Measurements from ENCODE around the gene HOXC10. TPM values are rescaled to one million over a fixed set of nuclear protein-coding genes. Genes with fewer than 3 reads are reported as not detected.

Gene HOXC10
- total and polyA plus RNA-seq, 2 experiments from 2014 or later: not detected

GRCh38 chr12:54024581-54025305 lies 39.8 kb downstream of the HOXC10 start:
- Mint-ChIP-seq H3K27me3 (ENCODE audit: insufficient read depth, low read depth, poor library complexity) (peaks cover 100% of the 10 kb centered on the region), H3K36me3 (ENCODE audit: low read depth) (no peaks in the 10 kb centered on the region; the same call in 2 of the 3 replicates), H3K4me1 (peaks cover 24% of the 10 kb centered on the region), H3K4me3 (no peak overlapping the region), H3K27ac (no peak overlapping the region), H3K9me3 (peaks cover 3% of the 10 kb centered on the region; the same call in 2 of the 3 replicates)
- Histone ChIP-seq H3K79me2 (replicated peaks; ENCODE audit: insufficient read depth) (no peaks in the 10 kb centered on the region), H3K9me2 (ENCODE audit: insufficient read depth) (no peaks in the 10 kb centered on the region), H3K4me1 (ENCODE audit: insufficient read depth) (peaks cover 41% of the 10 kb centered on the region), H2AFZ (no peak overlapping the region), H3K27ac (ENCODE audit: low read depth) (no peak overlapping the region), H3K36me3 (ENCODE audit: insufficient read depth) (no peaks in the 10 kb centered on the region; the same call in 1 of the 2 replicates), H3K4me2 (no peak overlapping the region), H3F3A (replicated peaks; ENCODE audit: low read depth) (peaks cover 43% of the 10 kb centered on the region; the same call in 1 of the 2 replicates), H3K27me3 (ENCODE audit: insufficient read depth) (peaks cover 100% of the 10 kb centered on the region), H4K20me1 (replicated peaks; ENCODE audit: insufficient read depth) (peaks cover 57% of the 10 kb centered on the region), H3K4me3 (no peak overlapping the region)
- ATAC-seq (no peak), DNase-seq (ENCODE audit: low spot score) (no peak)
- TF ChIP-seq, protein P1, sequence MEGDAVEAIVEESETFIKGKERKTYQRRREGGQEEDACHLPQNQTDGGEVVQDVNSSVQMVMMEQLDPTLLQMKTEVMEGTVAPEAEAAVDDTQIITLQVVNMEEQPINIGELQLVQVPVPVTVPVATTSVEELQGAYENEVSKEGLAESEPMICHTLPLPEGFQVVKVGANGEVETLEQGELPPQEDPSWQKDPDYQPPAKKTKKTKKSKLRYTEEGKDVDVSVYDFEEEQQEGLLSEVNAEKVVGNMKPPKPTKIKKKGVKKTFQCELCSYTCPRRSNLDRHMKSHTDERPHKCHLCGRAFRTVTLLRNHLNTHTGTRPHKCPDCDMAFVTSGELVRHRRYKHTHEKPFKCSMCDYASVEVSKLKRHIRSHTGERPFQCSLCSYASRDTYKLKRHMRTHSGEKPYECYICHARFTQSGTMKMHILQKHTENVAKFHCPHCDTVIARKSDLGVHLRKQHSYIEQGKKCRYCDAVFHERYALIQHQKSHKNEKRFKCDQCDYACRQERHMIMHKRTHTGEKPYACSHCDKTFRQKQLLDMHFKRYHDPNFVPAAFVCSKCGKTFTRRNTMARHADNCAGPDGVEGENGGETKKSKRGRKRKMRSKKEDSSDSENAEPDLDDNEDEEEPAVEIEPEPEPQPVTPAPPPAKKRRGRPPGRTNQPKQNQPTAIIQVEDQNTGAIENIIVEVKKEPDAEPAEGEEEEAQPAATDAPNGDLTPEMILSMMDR (conservative IDR thresholded peaks at IDR 0.05; ENCODE audit: low read depth in 2 of 2): no peak
- peak; percentile 85 for TF ChIP-seq EZH2 (IDR thresholded peaks at IDR 0.05; ENCODE audit: low read depth, unreplicated experiment)

DNA sequence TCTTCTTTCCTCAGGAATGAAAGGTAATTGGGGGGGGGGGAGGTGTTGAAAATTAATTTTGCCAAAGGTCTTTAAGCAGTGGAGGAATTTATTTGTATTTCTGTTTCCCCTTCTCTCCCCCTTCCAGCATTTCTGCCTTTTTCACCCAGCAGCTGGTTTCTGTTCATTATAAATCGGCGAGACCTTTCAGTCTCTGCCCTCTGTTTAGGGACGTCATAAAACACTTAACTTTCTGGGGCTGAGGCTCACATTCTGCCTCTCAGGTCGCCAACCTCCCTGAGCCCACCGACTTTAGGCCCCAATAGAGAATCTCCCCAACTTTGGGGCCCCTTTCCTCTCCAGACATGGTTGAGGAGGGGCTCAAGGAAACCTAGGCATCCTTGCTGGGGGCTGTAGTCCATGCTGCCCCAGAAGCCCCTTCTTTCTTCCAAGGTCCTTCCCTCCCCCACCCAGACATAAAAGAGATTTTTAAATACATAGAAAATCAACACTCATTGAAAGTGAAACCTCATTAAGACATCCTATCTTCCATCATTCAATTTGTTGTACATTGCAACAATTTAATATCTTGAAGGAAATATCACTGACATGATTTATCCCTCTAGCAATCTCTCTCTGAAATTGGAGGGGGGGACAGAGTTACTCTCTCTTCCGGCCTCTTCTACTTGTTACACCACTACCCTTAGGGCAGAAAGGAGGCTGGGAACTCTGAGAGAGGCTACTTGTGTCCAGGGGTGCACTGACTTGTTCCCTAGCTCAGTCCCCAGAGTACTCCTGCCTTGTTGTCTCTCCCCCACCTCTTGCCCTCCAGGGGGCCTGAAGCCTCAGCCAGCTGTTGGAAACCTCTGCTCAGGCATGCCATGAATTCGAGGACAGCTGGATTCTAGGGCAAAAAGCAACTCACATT lies 40.8 kb downstream of the HOXC10 start:
- peaks cover 47% of the 10 kb centered on the region for H4K20me1 ChIP-seq (replicated peaks; ENCODE audit: insufficient read depth)
- TF ChIP-seq ZNF114 (CRISPR knock-in tag; IDR thresholded peaks at IDR 0.05) (no peak), EZH2 (IDR thresholded peaks at IDR 0.05; ENCODE audit: low read depth, unreplicated experiment) (peak; percentile 75)
- no peak overlapping the region for H3K4me3 ChIP-seq
- H3K27me3 Mint-ChIP-seq (ENCODE audit: insufficient read depth, low read depth, poor library complexity): peaks cover 99% of the 10 kb centered on the region
- H3K36me3 ChIP-seq (ENCODE audit: insufficient read depth): no peaks in the 10 kb centered on the region; the same call in 1 of the 2 replicates
- ATAC-seq: no peak
- H3K4me3 Mint-ChIP-seq: no peak overlapping the region
- peaks cover 27% of the 10 kb centered on the region for H3K4me1 Mint-ChIP-seq
- peaks cover 33% of the 10 kb centered on the region; the same call in 1 of the 2 replicates for H3F3A ChIP-seq (replicated peaks; ENCODE audit: low read depth)
- H3K4me2 ChIP-seq: peak overlapping the region; percentile 48; the same call in 1 of the 2 replicates
- H3K4me1 ChIP-seq (ENCODE audit: insufficient read depth): peaks cover 43% of the 10 kb centered on the region
- no peak overlapping the region for H3K27ac ChIP-seq (ENCODE audit: low read depth)
- H3K36me3 Mint-ChIP-seq (ENCODE audit: low read depth): no peaks in the 10 kb centered on the region; the same call in 2 of the 3 replicates
- H3K27ac Mint-ChIP-seq: no peak overlapping the region
- peaks cover 3% of the 10 kb centered on the region for H3K9me3 Mint-ChIP-seq
- peak; percentile 61 for DNase-seq (ENCODE audit: low spot score)
- no peaks in the 10 kb centered on the region for H3K9me2 ChIP-seq (ENCODE audit: insufficient read depth)
- peaks cover 100% of the 10 kb centered on the region for H3K27me3 ChIP-seq (ENCODE audit: insufficient read depth)
- no peaks in the 10 kb centered on the region for H3K79me2 ChIP-seq (replicated peaks; ENCODE audit: insufficient read depth)
- no peak overlapping the region for H2AFZ ChIP-seq

Data from GM23338 (cell line).